ENCODE measurements around the gene TPCN2. TPM values are rescaled to one million over a fixed set of nuclear protein-coding genes. Genes with fewer than 3 reads are reported as not detected.

TPCN2 gene
- total RNA-seq, 1 experiment from 2014 or later, result 16.3 TPM

DNA sequence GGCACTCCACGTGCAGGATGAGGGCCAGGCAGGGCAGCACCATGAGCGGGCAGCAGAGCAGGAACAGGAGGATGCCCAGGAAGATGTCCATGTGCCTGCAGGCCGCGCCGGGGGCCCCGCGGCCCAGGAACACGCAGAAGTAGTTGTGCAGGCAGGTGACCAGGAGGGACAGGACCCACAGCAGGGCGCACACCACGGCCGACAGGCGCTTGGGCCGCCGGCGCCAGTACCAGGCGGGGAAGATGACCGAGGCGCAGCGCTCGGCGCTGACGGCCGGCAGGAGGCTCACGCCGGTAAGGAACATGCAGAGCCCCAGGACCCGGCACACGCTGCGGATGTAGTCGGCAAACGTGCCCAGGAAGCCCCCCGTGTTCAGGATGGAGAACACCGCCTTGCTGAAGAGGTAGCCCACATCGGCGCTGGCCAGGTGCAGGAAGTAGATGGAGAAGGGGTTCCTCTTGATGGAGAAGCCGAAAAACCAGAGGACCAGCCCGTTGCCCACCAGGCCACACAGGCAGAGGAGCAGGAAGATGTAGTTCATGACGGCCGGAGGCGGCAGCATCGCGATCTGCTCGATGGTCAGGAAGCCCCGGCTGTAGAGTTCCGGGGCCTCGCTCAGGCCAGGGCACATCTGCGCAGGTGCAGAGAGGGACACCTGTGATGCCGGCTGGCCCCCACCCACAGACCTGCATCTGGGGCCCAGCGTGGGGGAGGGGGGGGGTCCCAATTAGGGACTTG is 42.9 kb upstream of the TPCN2 start:
- TF ChIP-seq, protein P1, sequence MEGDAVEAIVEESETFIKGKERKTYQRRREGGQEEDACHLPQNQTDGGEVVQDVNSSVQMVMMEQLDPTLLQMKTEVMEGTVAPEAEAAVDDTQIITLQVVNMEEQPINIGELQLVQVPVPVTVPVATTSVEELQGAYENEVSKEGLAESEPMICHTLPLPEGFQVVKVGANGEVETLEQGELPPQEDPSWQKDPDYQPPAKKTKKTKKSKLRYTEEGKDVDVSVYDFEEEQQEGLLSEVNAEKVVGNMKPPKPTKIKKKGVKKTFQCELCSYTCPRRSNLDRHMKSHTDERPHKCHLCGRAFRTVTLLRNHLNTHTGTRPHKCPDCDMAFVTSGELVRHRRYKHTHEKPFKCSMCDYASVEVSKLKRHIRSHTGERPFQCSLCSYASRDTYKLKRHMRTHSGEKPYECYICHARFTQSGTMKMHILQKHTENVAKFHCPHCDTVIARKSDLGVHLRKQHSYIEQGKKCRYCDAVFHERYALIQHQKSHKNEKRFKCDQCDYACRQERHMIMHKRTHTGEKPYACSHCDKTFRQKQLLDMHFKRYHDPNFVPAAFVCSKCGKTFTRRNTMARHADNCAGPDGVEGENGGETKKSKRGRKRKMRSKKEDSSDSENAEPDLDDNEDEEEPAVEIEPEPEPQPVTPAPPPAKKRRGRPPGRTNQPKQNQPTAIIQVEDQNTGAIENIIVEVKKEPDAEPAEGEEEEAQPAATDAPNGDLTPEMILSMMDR (IDR thresholded peaks at IDR 0.05; ENCODE audit: unreplicated experiment), result no peak
- no peaks in the 10 kb centered on the region for H3K9me3 Mint-ChIP-seq (ENCODE audit: unreplicated experiment)
- POLR2A ChIA-PET, result no interaction called here

DNA sequence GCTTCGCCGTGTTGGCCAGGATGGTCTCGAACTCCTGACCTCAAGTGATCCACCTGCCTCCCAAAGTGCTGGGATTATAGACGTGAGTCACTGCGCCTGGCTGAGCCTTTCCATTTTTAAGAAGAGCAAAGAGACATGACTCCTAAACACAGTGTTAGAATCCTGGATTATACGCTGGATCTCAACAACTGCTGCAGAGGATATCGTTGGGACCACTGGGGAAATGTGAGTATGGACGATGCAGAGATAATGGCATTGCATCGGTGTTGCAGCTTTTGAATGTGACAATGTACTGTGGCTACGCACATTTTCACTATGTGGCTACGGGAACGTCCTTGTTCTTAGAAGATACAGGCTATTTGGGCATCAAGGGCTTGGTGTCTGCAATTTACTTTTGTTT is 41.9 kb upstream of the TPCN2 start:
- Mint-ChIP-seq H3K9me3 (ENCODE audit: unreplicated experiment) (no peaks in the 10 kb centered on the region), H3K36me3 (ENCODE audit: insufficient read depth, unreplicated experiment) (no peaks in the 10 kb centered on the region), H3K27ac (ENCODE audit: low read depth, unreplicated experiment) (no peak overlapping the region), H3K4me3 (ENCODE audit: unreplicated experiment) (no peak overlapping the region), H3K4me1 (ENCODE audit: insufficient read depth, unreplicated experiment) (peaks cover 14% of the 10 kb centered on the region), H3K27me3 (ENCODE audit: insufficient read depth, unreplicated experiment) (no peaks in the 10 kb centered on the region)
- ChIA-PET POLR2A (no interaction called here), CTCF (no interaction called here)
- intact Hi-C loops (cut with micrococcal nuclease), result no loop called here
- DNase-seq (ENCODE audit: unreplicated experiment), result no peak
- TF ChIP-seq, protein P1 (IDR thresholded peaks at IDR 0.05; ENCODE audit: unreplicated experiment), result no peak
- BruUV-seq (replicated peaks), result no TSS peak

More for the DNA sequence above, 42.9 kb upstream of the TPCN2 start:
- intact Hi-C loops (cut with micrococcal nuclease), result no loop called here
- Mint-ChIP-seq H3K27ac (ENCODE audit: low read depth, unreplicated experiment) (no peak overlapping the region), H3K4me1 (ENCODE audit: insufficient read depth, unreplicated experiment) (peaks cover 14% of the 10 kb centered on the region), H3K27me3 (ENCODE audit: insufficient read depth, unreplicated experiment) (no peaks in the 10 kb centered on the region), H3K36me3 (ENCODE audit: insufficient read depth, unreplicated experiment) (no peaks in the 10 kb centered on the region), H3K4me3 (ENCODE audit: unreplicated experiment) (no peak overlapping the region)
- no TSS peak for BruUV-seq (replicated peaks)
- CTCF ChIA-PET, result interaction anchor here (0.6 kb wide), 1 partner anchor 101 kb away, joined by 3 read pairs; no protein-coding TSS in a partner anchor
- no peak for DNase-seq (ENCODE audit: unreplicated experiment)

DNA sequence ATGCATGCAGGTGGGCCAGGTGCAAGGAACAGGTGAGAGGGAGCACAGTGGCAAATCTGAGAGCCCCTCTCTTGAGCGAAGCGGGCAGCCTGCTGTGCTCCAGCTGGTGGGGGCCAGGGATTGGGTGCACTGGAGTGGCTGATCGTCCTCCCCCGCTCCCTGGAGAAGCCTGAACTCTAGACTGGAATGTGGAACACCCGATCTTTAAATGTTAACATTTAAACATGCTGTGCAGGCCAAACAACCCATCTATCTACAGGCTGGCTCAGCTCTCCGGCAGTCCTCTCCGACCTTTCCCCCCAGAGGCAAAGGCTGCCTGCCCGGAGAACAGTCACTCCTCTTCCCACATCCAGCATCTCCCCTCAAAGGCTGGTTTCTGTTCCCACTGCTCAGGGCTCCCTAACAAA is 40.8 kb upstream of the TPCN2 start:
- Mint-ChIP-seq H3K4me3 (ENCODE audit: unreplicated experiment) (no peak overlapping the region), H3K27ac (ENCODE audit: low read depth, unreplicated experiment) (no peak overlapping the region), H3K36me3 (ENCODE audit: insufficient read depth, unreplicated experiment) (no peaks in the 10 kb centered on the region), H3K27me3 (ENCODE audit: insufficient read depth, unreplicated experiment) (no peaks in the 10 kb centered on the region), H3K4me1 (ENCODE audit: insufficient read depth, unreplicated experiment) (peaks cover 14% of the 10 kb centered on the region), H3K9me3 (ENCODE audit: unreplicated experiment) (no peaks in the 10 kb centered on the region)
- BruUV-seq (replicated peaks), result no TSS peak
- no peak for DNase-seq (ENCODE audit: unreplicated experiment)
- POLR2A ChIA-PET, result interaction anchor here (0.7 kb wide), 1 partner anchor 149 kb away, joined by 3 read pairs; no protein-coding TSS in a partner anchor
- CTCF ChIA-PET, result interaction anchor here (0.5 kb wide), 1 partner anchor 660 kb away, joined by 3 read pairs; no protein-coding TSS in a partner anchor
- TF ChIP-seq, protein P1 (IDR thresholded peaks at IDR 0.05; ENCODE audit: unreplicated experiment), result no peak
- intact Hi-C loops (cut with micrococcal nuclease), result no loop called here

DNA sequence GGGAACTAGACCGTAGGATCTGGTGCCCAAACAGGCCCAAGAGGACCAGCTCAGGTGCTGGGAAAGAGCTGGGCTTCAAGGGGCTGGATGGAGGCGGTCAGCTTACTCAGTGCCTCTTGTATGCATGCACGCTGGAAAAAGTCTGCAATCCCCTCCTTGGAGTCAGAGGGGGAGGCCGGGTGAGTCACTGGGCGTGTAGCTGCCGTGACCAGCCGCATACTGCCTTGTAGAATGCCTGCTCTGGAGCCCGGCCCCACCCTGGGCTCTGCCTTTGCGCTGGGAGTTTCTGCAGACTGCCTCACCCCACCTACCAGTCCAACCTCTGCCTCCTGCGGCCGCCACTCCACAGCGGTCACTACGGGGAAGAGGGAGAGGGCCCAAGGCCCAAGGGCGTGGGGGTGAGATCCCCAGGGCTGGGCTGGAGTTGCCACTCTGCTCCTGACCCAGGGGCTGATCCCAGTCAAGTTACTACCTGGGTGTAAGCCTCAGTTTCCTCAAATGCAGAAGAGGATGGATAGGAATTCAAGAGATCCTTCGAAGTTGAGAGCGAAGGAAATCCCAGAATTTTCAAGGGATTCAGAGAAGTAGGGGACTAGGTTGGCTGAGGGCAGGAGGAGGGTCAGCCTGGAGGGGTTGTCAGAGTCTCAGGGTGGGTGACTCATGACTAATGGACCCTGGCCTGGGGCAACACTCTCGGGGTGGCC is 39.8 kb upstream of the TPCN2 start:
- Mint-ChIP-seq H3K4me3 (ENCODE audit: unreplicated experiment) (no peak overlapping the region), H3K4me1 (ENCODE audit: insufficient read depth, unreplicated experiment) (peaks cover 14% of the 10 kb centered on the region)
- intact Hi-C loops (cut with micrococcal nuclease), result no loop called here

More for the DNA sequence above, 39.8 kb upstream of the TPCN2 start:
- TF ChIP-seq, protein P1 (IDR thresholded peaks at IDR 0.05; ENCODE audit: unreplicated experiment), result no peak
- peak; percentile 86 for DNase-seq (ENCODE audit: unreplicated experiment)
- CTCF ChIA-PET, result no interaction called here
- no peaks in the 10 kb centered on the region for H3K36me3 Mint-ChIP-seq (ENCODE audit: insufficient read depth, unreplicated experiment)
- H3K27me3 Mint-ChIP-seq (ENCODE audit: insufficient read depth, unreplicated experiment), result no peaks in the 10 kb centered on the region
- H3K27ac Mint-ChIP-seq (ENCODE audit: low read depth, unreplicated experiment), result peak overlapping the region; percentile 61
- BruUV-seq (replicated peaks), result no TSS peak
- no peaks in the 10 kb centered on the region for H3K9me3 Mint-ChIP-seq (ENCODE audit: unreplicated experiment)
- POLR2A ChIA-PET, result no interaction called here

Measured in MCF 10A (cell line).